ENCODE results near the gene NOTCH2. TPM values are rescaled to one million over a fixed set of nuclear protein-coding genes. Genes with fewer than 3 reads are reported as not detected.

NOTCH2 gene
- total RNA-seq, 1 donor from 2014 or later: 166 TPM

DNA sequence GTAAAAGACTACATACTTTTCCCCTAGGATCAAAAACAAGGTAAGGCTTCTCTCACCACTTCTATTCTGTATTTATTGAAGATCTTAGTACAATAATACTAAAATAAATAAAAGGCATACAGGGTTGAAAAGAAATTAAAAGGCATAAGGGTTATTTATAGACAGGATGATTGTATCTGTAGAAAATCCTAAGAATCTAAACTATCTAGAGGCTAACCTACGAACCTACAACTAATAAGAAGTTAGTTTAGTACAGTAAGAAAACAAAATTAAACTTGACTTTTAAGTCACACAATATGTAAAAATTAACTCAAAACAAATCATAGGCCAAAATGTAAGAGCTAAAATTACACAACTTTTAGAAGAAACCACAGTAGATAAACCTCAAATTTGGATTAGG lies 122.7 kb downstream of the NOTCH2 start:
- DNase-seq (ENCODE audit: low spot score): no peak

- DNase-seq (ENCODE audit: low spot score): no peak
These were observed 126.2 kb downstream of the NOTCH2 start for GRCh38 chr1:119943216-119943615.

DNA sequence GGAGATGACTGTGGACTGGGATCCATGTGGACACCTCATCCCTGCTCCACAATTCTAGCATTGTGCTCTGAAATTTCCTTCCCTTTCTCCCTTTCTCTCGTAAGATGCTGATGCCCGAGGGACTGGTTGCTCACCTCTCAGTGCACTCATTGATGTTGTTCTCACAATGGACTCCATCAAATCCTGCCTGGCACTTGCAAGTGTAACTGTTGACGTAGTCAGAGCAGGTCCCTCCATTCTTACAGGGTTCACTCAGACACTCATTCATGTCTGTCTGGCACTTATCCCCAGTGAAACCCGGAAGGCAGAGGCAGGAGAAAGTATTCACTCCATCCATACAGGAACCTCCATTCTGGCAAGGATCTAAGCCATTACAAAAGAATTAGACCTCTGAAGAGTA lies 128.1 kb downstream of the NOTCH2 start:
- no peak for DNase-seq (ENCODE audit: low spot score)

DNA sequence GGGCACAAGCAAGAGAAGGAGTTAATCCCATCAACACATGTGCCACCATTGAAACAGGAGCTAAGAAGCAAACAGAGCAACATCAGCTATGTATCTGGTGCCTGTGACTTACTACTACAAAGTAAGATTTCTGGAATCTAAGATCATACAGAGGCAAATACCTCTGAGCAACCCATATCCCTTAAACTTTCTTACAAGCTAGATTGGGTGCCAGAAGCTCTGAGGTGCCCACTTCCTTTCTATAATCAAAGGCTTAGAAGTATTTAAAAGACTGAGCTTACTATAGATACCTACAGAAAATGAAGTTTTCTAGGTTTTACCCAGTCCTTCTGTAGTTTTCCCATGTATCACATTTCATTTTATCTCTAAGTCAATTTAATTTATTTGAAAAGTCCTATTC lies 128.8 kb downstream of the NOTCH2 start:
- DNase-seq (ENCODE audit: low spot score): no peak

DNA sequence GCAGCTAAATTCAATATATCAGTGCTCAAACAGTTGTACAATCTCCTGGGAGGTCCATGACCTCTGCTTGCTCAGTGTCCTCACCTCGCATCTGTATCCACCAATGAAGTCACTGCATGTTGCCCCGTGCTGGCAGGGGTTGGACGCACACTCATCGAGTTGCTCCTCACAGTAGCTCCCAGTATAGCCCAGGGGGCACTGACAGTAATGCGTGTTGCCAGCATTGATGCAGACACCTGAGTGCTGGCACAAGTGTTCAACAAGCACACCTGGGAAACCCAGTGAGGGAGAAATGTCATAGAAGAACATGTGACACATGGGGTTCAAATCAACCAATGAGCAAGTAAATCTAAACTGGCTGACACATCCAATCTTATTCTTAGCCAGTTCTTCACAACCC lies 132.3 kb downstream of the NOTCH2 start:
- DNase-seq (ENCODE audit: low spot score): no peak

DNA sequence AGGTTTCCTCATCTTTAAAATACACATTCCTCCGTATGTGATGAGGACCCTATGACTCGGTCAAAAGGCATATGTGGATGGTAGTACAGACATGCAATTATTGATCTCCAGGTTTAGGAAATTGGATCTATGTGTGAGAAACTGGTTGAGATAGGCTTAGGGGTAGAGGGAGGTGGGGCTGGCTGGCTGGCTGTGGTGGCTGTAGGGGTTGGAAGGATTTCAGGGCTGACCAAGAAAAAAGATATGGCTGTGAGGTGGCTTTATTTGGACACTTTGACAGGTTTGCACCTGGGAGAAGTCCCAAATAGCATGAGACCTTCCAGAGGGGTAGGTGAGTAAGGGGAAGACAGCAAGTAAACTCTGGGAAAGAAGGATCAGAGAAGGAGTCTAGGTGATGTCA lies 133.5 kb downstream of the NOTCH2 start:
- no peak for DNase-seq (ENCODE audit: low spot score)

DNA sequence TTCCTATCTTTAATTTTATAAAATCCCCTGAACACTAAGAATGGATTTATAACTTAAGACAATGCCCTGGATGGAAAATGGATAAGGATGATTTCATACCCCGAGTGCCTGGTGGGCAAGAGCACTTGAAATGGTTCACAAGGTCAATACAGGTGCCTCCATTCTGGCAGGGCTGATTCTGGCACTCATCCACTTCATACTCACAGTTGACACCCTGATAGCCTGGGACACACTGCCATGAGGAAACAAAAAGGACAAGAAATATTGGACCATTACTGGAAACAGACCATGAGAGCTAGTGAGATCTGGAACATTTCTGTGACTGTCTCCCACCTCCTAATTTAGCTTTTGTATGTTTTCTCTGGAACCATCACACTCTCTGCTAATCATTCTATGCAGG lies 134.1 kb downstream of the NOTCH2 start:
- no peak for DNase-seq (ENCODE audit: low spot score)

GRCh38 chr1:119933397-119933796 lies 136.1 kb downstream of the NOTCH2 start:
- DNase-seq (ENCODE audit: low spot score): no peak

GRCh38 chr1:119929643-119930315 lies 139.7 kb downstream of the NOTCH2 start:
- no peak for DNase-seq (ENCODE audit: low spot score)

GRCh38 chr1:119926553-119926952 lies 142.9 kb downstream of the NOTCH2 start:
- DNase-seq (ENCODE audit: low spot score): no peak

DNA sequence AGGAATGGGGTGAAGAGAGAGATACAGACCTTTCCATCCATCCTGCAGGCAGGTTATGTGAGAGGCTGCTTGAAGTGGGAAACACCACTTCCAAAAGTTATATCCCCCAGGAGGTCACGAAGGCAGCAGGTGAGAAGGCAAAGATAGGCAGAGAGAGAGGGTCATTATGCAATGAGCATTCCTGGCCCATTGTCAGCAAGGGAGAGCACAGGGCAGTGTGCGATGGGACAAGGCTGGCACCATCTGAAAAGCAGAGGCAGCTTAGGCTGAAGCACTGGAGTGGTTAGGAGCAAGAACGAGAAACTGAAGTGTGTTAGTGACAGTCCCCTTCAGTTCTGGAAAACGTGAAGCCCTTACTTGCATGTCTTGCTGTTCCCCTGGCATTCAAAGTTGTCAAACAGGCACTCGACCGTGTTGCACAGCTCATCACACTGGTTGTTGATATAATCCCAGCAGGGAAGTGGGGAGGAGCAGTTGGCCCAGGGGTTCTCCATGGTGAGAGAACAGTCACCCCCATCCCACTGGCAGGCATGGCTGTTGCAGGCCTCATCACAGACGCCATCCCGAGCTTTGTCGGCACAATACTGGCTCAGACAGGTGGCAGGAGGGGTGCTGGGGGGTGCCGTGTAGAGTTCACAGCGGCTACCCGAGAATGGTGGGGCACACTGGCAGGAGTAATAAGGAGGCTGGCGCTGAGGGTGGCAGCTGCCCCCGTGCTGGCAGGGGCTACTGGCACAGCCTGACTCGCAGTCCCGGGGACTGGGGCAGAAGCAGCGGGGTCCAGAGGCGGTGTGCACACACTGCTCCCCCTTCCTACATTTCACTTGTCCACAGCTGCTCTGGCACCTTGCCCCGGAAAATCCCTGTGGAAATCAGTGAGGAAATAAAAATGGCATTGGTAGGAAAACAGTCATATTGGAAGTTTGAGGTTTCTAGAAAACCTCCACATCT lies 144.2 kb downstream of the NOTCH2 start:
- DNase-seq (ENCODE audit: low spot score): no peak

DNA sequence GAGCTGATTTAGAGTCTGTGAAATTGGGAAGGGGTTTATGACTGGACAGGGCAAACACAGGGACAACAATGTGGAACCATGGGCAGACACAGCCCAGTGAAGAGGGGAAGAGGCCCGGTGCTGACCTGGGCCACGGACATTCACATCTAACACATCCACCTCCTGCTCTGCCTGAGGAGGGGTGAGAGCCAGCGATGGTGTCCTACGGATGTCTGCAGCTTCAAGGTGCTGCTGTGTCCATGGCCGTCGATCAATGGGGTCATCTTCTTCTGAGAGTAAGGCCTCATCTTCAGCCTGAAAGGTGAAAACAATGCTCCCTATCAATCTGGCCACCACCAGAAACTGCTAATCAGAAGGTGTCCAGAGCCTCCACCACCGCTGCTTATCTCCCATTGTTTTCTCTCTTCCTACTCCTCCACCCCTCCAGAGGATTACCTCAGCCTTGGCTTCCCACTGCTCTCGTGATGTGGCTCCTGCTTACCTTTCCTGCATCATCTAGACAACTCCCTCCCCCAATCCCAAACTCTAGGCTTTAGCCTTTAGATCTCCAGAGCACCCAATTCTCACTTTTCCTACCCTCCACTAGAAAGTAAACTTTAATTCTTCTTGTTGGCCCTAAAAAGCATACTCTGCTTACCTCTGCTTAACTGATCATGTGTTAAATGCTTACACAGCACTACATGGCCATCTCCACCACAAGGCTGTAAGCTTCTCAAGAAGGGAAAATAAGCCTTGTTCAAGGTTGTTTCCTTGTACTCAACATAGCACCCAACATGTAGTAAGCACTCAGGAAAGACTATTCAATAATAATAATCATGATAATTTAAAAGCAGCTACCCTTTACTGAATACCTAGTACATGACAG lies 149.1 kb downstream of the NOTCH2 start:
- no peak for DNase-seq (ENCODE audit: low spot score)

GRCh38 chr1:119919241-119919640 lies 150.2 kb downstream of the NOTCH2 start:
- DNase-seq (ENCODE audit: low spot score): no peak

GRCh38 chr1:119918301-119918700 lies 151.2 kb downstream of the NOTCH2 start:
- DNase-seq (ENCODE audit: low spot score): no peak

GRCh38 chr1:119917304-119918055 lies 152.0 kb downstream of the NOTCH2 start:
- no peak for DNase-seq (ENCODE audit: low spot score)

DNA sequence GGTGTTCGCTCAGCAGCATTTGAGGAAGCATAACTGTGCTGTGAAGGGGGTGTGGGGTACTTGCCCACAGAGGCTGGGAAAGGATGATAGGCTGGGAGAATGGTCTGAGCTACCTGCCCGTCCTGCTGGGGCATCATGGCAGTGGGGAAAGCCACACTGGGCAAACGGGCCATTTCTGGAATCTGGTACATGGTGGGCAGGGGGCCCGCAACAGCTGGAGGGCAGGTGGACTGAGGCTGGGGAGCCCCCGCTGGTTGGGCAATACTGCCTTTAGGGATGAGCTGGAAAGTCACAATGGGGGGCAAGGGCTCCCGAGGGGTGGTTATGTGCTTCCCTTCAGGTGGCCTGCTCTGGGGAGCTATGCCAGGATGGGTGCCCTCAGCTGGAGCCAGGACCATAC lies 153.9 kb downstream of the NOTCH2 start:
- DNase-seq (ENCODE audit: low spot score): no peak

GRCh38 chr1:119914071-119914470 lies 155.4 kb downstream of the NOTCH2 start:
- DNase-seq (ENCODE audit: low spot score): no peak

GRCh38 chr1:119912963-119913362 lies 156.5 kb downstream of the NOTCH2 start:
- no peak for DNase-seq (ENCODE audit: low spot score)

GRCh38 chr1:119911775-119912174 lies 157.7 kb downstream of the NOTCH2 start:
- no peak for DNase-seq (ENCODE audit: low spot score)

DNA sequence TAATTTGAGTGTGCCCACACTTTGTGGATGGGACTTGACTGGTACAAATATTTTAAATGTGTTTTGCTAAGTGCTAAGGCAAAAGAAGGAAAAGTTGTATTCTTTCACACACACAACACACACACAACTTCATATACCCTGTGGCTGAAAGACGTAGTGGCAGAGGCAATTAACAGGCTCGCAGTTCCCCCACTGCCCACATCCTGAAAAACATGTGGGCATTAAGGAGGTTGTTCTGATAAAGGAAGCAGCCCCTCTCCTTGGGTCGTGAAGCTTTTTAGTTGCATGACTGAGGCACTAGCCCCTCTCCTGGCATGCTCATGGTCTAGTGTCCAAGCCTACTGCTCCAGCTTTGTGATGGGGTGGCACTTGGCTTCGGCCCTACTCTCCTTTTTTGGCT lies 158.8 kb downstream of the NOTCH2 start:
- no peak for DNase-seq (ENCODE audit: low spot score)

- no peak for DNase-seq (ENCODE audit: low spot score)
These were observed 159.4 kb downstream of the NOTCH2 start for GRCh38 chr1:119909890-119910596.
